Measurements from ENCODE around the gene PROC.

- TF ChIP-seq CTCF (IDR thresholded peaks at IDR 0.05; ENCODE audit: low read depth, low read length) (no peak), EZH2phosphoT487 (IDR thresholded peaks at IDR 0.05; ENCODE audit: low read depth) (no peak)
Measured at GRCh38 chr2:127462461-127462860, 44.2 kb downstream of the PROC start.
